ENCODE results near the gene TNIP1.

Gene TNIP1

DNA sequence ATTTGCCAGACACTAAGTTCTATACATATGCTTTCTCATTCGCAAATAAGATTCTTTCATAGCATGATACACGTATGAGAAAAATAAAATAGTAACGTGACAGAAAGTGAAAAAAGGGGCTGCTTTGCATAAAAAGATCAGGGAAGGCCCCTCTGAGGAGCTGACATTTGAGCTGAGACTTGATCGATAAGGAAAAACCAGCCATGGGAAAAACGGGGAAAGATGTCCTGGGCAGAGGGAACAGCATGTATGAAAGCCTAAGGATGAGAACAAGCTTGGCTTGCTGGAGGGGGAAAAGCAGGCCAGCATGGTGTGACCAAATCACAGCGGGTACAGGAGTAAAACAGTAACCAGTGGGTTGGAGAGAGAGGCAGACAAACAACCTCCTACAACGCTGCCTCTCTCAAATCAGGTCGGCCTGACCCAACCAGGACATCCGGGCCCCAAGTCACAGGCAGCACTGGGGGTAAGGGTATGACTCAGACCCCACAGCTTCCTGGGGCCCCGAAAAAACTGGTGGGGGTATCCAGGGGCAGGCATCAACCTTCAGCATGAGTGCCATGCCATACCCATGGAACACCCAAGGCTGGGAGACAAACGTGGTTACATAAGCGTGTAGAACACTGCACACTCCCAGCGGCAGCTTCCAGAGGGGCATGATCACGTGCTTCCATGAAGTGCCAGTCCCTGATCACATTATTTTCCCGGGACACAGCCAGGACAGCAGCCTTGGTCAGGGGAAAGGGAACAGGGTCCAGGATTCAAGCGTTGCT, 2.2 kb downstream of the TNIP1 start:
- no peak for TF ChIP-seq CTCF (IDR thresholded peaks at IDR 0.05; ENCODE audit: insufficient read depth, low read depth, low read length, missing control alignments)
- H3K4me3 ChIP-seq (ENCODE audit: low read length): no peak overlapping the region
- DNase-seq (ENCODE audit: low read depth): no peak

GRCh38 chr5:151077967-151078366, 2.9 kb downstream of the TNIP1 start:
- TF ChIP-seq CTCF (IDR thresholded peaks at IDR 0.05; ENCODE audit: insufficient read depth, low read depth, low read length, missing control alignments): no peak
- no peak for DNase-seq (ENCODE audit: low read depth)
- H3K4me3 ChIP-seq (ENCODE audit: low read length): no peak overlapping the region

GRCh38 chr5:151077419-151077818, 3.4 kb downstream of the TNIP1 start:
- TF ChIP-seq CTCF (IDR thresholded peaks at IDR 0.05; ENCODE audit: insufficient read depth, low read depth, low read length, missing control alignments): no peak
- no peak for DNase-seq (ENCODE audit: low read depth)
- H3K4me3 ChIP-seq (ENCODE audit: low read length): no peak overlapping the region

GRCh38 chr5:151076616-151077015, 4.2 kb downstream of the TNIP1 start:
- TF ChIP-seq CTCF (IDR thresholded peaks at IDR 0.05; ENCODE audit: insufficient read depth, low read depth, low read length, missing control alignments): no peak
- no peak overlapping the region for H3K4me3 ChIP-seq (ENCODE audit: low read length)

DNA sequence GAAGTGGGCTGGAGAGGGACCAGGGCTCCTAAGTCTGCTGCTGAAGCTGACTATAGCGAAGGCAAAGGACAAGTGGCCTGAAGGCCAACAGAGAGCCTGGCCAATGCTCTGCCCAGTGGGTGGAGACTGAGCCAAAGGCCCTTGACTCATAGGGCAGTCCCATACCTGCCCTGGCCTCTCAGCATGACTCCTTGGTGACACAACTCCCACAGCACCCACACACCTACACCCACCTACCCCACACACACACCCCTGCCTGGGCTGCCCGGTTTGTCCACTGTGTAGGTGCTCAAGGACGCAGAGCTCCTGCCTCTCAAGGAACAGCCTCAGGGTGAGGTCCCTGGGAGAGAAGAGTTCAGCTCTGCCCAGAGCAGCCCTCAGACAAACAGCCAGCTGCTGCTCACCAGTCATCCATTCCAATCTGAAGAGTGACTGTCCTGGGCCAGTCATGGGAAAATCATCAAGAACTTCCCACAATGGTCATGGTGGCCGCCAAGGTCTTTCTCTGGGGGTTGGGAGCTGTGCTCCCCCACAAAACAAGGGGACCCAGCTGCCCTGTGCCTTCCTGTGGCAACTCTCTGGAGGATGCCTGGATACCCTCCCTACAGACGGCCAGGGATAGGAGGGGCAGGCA, 5.0 kb downstream of the TNIP1 start:
- no peak overlapping the region for H3K4me3 ChIP-seq (ENCODE audit: low read length)
- peak; percentile 89 for DNase-seq (ENCODE audit: low read depth)
- TF ChIP-seq CTCF (IDR thresholded peaks at IDR 0.05; ENCODE audit: insufficient read depth, low read depth, low read length, missing control alignments): no peak

More at GRCh38 chr5:151076616-151077015, 4.2 kb downstream of the TNIP1 start:
- DNase-seq (ENCODE audit: low read depth): no peak

DNA sequence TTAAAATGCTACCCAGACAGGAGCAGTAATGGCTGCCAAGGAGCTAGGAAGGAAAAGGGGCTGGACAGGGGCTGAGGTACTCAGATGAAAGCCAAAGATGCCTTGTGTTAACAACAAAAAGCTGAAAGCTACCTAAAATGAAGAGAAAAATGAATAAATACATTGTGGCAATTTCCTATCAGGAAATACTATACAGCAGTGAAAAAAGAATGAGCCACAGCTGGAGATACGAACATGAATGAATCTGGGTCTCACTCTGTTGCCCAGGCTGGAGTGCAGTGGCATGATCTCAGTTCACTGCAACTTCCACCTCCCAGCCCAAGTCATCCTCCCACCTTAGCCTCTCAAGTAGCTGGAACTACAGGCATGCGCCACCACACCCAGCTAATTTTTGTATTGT, 6.3 kb downstream of the TNIP1 start:
- no peak for DNase-seq (ENCODE audit: low read depth)
- H3K4me3 ChIP-seq (ENCODE audit: low read length): no peak overlapping the region
- TF ChIP-seq CTCF (IDR thresholded peaks at IDR 0.05; ENCODE audit: insufficient read depth, low read depth, low read length, missing control alignments): no peak

All from epithelial cell of esophagus (primary cell).